Loucy (cell line): ENCODE measurements around the gene GALR2.

ENCODE experiments used
- H2AFZ ChIP-seq: fragments of 200-600 bp; sonication (generic); 2 replicates; pipeline ENCODE4 v1.6.0; 2016; ENCODE audit warnings: antibody characterized with exemption, mild to moderate bottlenecking, low read length, moderate library complexity
- H3F3A ChIP-seq: fragments of 200-600 bp; 2 replicates; pipeline ENCODE4 v1.6.0; 2016; ENCODE audit warnings: antibody characterized with exemption, low read depth, mild to moderate bottlenecking
- H3K27me3 ChIP-seq: fragments of 200-600 bp; sonication (generic); 2 replicates; pipeline ENCODE4 v1.6.1; 2014; ENCODE audit warnings: low read length, mild to moderate bottlenecking; ENCODE audit not compliant: insufficient read depth, poor library complexity, severe bottlenecking
- H3K36me3 ChIP-seq: fragments of 200-600 bp; sonication (generic); 2 replicates; pipeline ENCODE4 v1.6.1; 2016; ENCODE audit warnings: low read length; ENCODE audit not compliant: insufficient read depth
- H3K4me1 ChIP-seq: fragments of 200-600 bp; sonication (generic); 2 replicates; pipeline ENCODE4 v1.5.1; 2014; ENCODE audit warnings: low read length, mild to moderate bottlenecking; ENCODE audit not compliant: insufficient read depth, poor library complexity, severe bottlenecking
- H3K4me2 ChIP-seq: fragments of 200-600 bp; sonication (generic); 2 replicates; pipeline ENCODE4 v1.6.0; 2014; ENCODE audit warnings: antibody characterized with exemption, low read length, low read depth, mild to moderate bottlenecking; ENCODE audit not compliant: poor library complexity, severe bottlenecking
- H3K4me3 ChIP-seq: fragments of 200-600 bp; sonication (generic); 2 replicates; pipeline ENCODE4 v1.5.1; 2014; ENCODE audit warnings: low read length, mild to moderate bottlenecking, mixed read lengths; ENCODE audit not compliant: poor library complexity, severe bottlenecking
- H3K79me2 ChIP-seq: fragments of 200-600 bp; sonication (generic); 2 replicates; pipeline ENCODE4 v1.6.1; 2014; ENCODE audit warnings: low read length; ENCODE audit not compliant: insufficient read depth
- H3K9ac ChIP-seq: fragments of 200-600 bp; sonication (generic); 2 replicates; pipeline ENCODE4 v1.6.0; 2014; ENCODE audit warnings: mild to moderate bottlenecking, low read depth, low read length, moderate library complexity; ENCODE audit not compliant: poor library complexity, severe bottlenecking
- H3K9me2 ChIP-seq: fragments of 200-600 bp; sonication (generic); replicated peaks from 2 replicates; pipeline ENCODE4 v1.6.1; 2016; ENCODE audit warnings: low read depth, low read length, mixed read lengths
- H3K9me3 ChIP-seq: fragments of 200-600 bp; sonication (generic); 2 replicates; pipeline ENCODE4 v1.6.1; 2014; ENCODE audit warnings: mild to moderate bottlenecking, antibody characterized with exemption, low read length, low read depth; ENCODE audit not compliant: insufficient read depth
- H4K20me1 ChIP-seq: fragments of 200-600 bp; sonication (generic); 2 replicates; pipeline ENCODE4 v1.6.0; 2014; ENCODE audit warnings: antibody characterized with exemption, low read length, mild to moderate bottlenecking; ENCODE audit not compliant: insufficient read depth, poor library complexity, severe bottlenecking
- EZH2phosphoT487 ChIP-seq: fragments of 200-600 bp; IDR thresholded peaks from 2 replicates; pipeline ENCODE4 v1.6.1; 2018; ENCODE audit warnings: antibody characterized with exemption, mild to moderate bottlenecking, moderate library complexity, borderline replicate concordance
- TF ChIP-seq, protein P1 (sequence below): fragments of 200-600 bp; sonication (generic); conservative IDR thresholded peaks from 2 replicates; pipeline ENCODE4 v1.5.1; 2014; ENCODE audit warnings: mild to moderate bottlenecking, antibody characterized with exemption, low read length

GALR2 gene

DNA sequence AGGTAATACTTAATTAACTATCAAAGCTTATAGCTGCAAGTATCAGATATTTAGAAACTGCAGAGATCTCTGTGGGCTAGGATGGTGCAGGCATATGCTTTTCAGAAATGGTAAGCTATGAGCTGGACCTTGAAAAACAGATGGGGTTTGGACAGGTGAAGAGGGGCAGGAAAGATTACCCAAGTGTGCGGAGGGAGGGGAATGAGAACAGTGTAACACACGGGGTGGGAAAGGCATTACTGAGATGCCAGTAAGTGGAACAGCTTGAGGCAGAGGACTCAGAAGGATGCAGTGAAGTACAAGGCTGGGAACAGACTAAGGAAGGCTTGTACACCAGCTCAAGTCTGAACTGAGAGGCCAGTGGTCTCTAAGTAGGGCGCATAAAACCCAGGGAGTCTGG is 25.3 kb upstream of the GALR2 start:
- Histone ChIP-seq H3K36me3 (peaks cover 68% of the 10 kb centered on the region; the same call in 1 of the 2 replicates), H2AFZ (no peak overlapping the region), H3K4me1 (no peaks in the 10 kb centered on the region), H4K20me1 (no peaks in the 10 kb centered on the region), H3K27me3 (no peaks in the 10 kb centered on the region), H3K9me2 (no peaks in the 10 kb centered on the region), H3K4me2 (no peak overlapping the region), H3F3A (no peaks in the 10 kb centered on the region), H3K4me3 (no peak overlapping the region), H3K9me3 (no peaks in the 10 kb centered on the region), H3K79me2 (0 out of 2 replicates have a peak, but pooled peaks cover 6% of the 10 kb centered on the region), H3K9ac (no peak overlapping the region)
- TF ChIP-seq, protein P1, sequence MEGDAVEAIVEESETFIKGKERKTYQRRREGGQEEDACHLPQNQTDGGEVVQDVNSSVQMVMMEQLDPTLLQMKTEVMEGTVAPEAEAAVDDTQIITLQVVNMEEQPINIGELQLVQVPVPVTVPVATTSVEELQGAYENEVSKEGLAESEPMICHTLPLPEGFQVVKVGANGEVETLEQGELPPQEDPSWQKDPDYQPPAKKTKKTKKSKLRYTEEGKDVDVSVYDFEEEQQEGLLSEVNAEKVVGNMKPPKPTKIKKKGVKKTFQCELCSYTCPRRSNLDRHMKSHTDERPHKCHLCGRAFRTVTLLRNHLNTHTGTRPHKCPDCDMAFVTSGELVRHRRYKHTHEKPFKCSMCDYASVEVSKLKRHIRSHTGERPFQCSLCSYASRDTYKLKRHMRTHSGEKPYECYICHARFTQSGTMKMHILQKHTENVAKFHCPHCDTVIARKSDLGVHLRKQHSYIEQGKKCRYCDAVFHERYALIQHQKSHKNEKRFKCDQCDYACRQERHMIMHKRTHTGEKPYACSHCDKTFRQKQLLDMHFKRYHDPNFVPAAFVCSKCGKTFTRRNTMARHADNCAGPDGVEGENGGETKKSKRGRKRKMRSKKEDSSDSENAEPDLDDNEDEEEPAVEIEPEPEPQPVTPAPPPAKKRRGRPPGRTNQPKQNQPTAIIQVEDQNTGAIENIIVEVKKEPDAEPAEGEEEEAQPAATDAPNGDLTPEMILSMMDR = no peak
- no peak for TF ChIP-seq EZH2phosphoT487

DNA sequence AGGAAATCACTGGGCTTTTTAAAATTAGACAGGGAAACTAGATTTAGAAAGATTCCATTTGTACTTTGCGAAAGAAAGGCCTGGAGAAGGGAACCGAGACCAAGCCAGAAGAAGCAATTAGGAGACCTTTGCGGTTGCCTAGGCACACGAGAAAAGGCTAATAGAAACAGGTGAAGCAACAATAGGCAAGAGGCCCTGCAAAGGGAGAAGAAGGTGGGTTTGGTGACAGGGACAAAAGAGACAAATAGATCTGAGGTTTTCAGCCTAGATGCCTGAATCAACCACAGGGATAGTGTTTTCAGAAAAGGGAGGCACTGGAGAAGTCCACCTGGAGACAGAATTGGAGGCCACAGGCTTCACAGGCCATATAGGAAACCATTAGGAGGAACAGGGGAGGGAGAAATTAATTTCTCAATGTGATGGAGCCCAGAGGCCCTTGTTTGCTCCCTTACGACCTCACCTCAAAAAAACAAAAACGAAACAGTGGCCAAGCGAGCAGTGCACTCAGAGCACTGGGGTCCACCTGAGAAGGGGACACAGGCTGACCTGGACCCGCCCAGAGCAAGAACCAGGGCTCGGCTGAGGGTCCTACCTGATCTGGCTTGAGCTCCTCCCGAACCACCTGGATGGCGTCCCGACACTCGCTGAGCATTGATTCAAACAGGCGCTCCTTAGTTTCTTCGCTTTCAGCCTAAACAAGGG is 24.6 kb upstream of the GALR2 start:
- Histone ChIP-seq H3K9ac (no peak overlapping the region), H3K9me3 (no peaks in the 10 kb centered on the region), H3K4me3 (no peak overlapping the region), H4K20me1 (no peaks in the 10 kb centered on the region), H3F3A (no peaks in the 10 kb centered on the region), H3K4me1 (no peaks in the 10 kb centered on the region), H3K36me3 (peaks cover 60% of the 10 kb centered on the region; the same call in 1 of the 2 replicates), H2AFZ (no peak overlapping the region), H3K9me2 (no peaks in the 10 kb centered on the region), H3K27me3 (no peaks in the 10 kb centered on the region), H3K4me2 (no peak overlapping the region), H3K79me2 (0 out of 2 replicates have a peak, but pooled peaks cover 6% of the 10 kb centered on the region)
- TF ChIP-seq EZH2phosphoT487 = no peak
- TF ChIP-seq, protein P1 = no peak

DNA sequence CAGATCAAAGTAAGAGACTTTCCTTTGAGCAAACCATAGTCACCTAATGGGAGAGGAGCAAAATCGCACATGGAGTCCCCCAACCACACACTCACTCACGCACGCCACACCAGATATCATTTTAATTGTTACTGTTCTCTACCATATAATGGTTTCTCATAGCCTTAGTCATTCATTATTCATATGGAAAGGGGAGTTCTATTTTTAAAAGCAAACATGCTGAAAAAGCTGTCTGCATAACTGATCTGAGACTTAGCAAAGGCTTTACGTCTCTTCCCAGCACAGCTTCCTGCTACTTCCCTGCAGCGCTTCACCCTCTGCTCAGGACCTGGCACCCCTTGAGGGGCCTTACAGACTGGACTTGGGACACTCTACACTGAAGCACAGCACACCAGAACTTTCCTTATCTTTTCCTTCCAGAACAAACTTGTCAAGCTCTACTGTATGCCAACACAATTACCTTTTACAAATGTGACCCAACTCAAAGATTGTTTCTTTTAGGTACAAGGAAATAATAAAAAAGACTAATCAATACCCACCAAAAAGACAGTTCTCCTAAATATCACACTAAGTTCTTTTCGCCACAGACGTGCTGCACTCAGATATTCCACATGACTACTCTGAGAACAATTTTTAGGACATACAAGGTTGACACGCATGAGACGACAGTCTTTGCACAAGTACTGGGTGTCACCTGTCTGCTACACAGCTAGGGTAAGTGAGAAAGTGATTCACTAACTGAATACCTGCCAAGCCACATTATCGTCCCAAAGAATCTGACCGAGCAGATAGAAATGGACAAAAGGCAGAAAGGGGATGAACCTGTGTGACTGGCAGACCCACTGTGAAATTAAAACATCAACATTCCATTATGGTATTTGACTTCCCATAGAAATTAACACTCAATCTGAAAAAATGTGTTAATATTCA is 23.8 kb upstream of the GALR2 start:
- no peaks in the 10 kb centered on the region for H4K20me1 ChIP-seq
- no peak overlapping the region for H2AFZ ChIP-seq
- no peaks in the 10 kb centered on the region for H3K27me3 ChIP-seq
- H3K4me1 ChIP-seq = no peaks in the 10 kb centered on the region
- no peaks in the 10 kb centered on the region for H3F3A ChIP-seq
- no peak overlapping the region for H3K4me2 ChIP-seq
- no peak for TF ChIP-seq EZH2phosphoT487
- TF ChIP-seq, protein P1 = no peak
- H3K9me3 ChIP-seq = no peaks in the 10 kb centered on the region
- H3K36me3 ChIP-seq = peaks cover 52% of the 10 kb centered on the region; the same call in 1 of the 2 replicates
- 0 out of 2 replicates have a peak, but pooled peaks cover 6% of the 10 kb centered on the region for H3K79me2 ChIP-seq
- no peak overlapping the region for H3K9ac ChIP-seq
- H3K9me2 ChIP-seq = no peaks in the 10 kb centered on the region
- H3K4me3 ChIP-seq = no peak overlapping the region
